NCI-H187 (cell line): ENCODE results near the gene FOSL1.
A peak's percentile ranks its signal among the peaks of the same experiment; 100 is the strongest.

Experiments
- DNase-seq, 2 experiments: peaks; one replicate each; lab custom pipeline; 2025; lab: John Stamatoyannopoulos, UW

The FOSL1 gene

DNA sequence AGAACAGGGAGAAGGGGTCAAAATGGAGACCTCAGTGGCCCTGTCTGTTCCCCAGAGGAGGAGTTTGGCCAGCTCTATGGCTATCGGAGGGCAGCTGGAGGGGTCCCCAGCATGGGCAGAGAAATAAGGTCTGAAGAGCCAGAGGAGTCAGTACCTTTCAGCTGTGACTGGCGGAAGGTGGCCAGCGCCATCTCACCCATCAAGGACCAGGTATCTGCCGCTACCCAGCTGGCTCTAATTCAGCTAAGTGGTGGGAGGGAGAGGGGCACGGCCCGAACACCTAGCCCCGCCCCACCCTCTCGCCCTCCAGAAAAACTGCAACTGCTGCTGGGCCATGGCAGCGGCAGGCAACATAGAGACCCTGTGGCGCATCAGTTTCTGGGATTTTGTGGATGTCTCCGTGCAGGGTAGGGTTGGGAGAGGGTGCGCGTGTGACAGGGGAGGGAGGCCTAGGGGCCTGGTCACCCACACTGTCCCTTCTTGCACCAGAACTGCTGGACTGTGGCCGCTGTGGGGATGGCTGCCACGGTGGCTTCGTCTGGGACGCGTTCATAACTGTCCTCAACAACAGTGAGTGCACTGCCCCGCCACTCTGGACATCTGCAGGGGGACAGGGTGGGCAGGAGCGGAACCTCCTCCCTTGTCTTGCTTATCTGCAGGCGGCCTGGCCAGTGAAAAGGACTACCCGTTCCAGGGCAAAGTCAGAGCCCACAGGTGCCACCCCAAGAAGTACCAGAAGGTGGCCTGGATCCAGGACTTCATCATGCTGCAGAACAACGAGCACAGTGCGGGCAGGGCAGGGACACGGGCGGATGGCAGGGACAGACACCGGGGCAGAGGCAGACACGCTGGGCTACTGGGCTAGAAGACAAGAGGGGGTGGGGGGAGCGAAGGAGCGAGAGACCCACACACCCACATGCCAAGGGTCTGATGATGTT, 17.8 kb downstream of the FOSL1 start:
- DNase-seq = no peak

DNA sequence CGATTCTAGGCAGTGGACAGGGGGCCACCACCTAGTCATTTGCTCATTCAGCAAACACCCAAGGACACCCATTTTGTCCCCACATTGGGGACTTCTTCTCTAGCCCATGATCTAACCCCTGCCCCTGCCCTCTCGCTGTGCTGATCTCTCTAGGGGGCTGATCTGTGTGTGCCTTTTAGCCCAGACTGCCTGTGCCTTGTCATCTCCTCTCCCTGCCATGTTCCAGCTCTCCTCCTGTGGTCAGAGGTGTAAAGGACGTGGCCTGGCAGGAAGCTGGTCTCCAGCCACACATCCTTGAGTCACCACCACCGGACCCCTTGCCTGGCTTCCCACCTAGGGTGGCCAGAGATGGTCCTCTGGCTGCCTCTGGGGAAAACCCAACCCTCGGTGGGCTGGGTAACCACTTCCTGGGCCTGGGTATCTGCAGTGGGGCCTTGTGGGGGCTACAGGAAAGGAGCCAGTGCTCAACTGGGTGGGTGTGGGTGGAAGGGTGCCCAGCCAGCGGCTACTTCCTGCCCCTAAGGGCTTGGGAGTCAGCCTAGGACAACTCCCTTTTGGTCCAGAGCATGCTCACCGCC, 19.3 kb downstream of the FOSL1 start:
- no peak for DNase-seq

DNA sequence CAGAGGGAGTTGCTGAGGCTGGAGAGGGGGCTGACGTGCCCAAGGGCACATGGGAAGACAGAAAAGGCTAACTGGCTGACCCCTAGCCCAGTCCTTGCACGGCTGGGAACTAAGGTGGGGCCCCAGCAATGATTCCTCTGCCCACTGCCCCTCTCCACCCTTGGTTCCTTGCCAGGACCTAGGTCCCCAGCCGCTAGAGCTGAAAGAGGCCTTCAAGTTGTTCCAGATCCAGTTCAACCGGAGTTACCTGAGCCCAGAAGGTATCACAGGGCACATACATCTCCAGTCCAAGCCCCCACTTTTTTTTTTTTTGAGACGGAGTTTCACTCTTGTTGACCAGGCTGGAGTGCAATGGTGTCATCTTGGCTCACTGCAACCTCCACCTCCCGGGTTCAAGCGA, 20.2 kb downstream of the FOSL1 start:
- no peak for DNase-seq

DNA sequence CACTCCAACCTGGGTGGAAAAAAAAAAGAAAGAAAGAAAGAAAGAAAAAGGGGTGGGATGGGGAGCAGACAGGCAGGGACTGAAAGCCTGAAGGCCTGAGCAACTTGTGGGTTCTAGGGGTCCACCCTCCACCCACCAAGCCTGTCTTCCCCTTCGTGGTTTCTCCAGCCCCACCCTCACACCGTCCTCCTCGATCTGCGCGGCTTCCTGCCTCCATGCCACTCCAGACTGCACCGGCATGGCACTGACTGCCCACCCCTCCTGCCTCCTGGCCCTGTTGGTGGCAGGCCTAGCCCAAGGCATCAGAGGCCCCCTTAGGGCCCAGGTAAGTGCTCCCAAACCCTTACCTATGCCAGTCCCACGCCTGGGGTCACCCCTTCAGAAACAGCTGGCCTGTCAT, 20.6 kb downstream of the FOSL1 start, which contains the start of gene CTSW:
Gene CTSW, plus strand, starts transcription at position 221 of the 400 bp plus-strand sequence. Its CDS starts 18 bp downstream, at position 239.
- DNase-seq = no peak

GRCh38 chr11:65873318-65874156, 26.7 kb downstream of the FOSL1 start:
- DNase-seq = peak; percentile 67 to 77

DNA sequence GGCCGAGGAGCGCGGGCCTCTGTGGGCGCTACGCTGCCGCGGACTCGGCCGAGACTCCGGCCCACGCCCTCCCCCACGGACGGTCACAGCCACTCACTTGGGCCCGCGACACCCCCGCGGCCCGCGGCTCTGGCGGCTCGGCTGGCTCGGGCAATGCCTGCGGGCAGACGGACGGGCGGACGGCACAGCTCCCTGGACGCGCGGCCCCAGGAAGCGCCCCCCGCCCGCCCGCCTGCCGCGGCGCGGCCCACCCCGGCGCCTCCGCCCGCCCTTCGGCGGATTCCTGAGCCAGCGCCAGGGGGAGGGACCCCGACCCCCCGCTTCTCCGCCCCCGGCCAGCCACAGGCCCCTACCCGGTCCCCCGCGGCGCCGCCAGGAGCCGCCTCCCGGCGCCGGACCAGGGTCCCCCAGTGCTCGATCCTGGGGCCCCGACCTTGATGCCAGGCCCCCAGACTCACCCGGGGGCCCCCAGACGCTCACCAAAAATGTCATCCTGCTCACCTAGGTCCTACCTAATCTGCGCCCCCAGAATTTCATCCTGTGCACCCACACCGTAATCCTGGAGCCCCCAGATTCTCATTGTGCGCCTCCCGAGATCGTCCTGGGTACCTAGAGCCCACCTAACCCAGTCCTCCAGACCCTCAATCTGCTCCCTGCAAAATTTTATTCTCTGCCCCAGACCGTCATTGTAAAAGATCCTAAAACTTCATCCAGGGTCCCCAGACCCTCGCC, 27.4 kb downstream of the FOSL1 start, which contains the start of gene EFEMP2:
Gene EFEMP2, minus strand, starts transcription at position 215 of the 732 bp plus-strand sequence. CDS start 446 bp downstream, outside the sequence.
- DNase-seq = no peak

GRCh38 chr11:65871811-65872548, 28.2 kb downstream of the FOSL1 start:
- DNase-seq = no peak

DNA sequence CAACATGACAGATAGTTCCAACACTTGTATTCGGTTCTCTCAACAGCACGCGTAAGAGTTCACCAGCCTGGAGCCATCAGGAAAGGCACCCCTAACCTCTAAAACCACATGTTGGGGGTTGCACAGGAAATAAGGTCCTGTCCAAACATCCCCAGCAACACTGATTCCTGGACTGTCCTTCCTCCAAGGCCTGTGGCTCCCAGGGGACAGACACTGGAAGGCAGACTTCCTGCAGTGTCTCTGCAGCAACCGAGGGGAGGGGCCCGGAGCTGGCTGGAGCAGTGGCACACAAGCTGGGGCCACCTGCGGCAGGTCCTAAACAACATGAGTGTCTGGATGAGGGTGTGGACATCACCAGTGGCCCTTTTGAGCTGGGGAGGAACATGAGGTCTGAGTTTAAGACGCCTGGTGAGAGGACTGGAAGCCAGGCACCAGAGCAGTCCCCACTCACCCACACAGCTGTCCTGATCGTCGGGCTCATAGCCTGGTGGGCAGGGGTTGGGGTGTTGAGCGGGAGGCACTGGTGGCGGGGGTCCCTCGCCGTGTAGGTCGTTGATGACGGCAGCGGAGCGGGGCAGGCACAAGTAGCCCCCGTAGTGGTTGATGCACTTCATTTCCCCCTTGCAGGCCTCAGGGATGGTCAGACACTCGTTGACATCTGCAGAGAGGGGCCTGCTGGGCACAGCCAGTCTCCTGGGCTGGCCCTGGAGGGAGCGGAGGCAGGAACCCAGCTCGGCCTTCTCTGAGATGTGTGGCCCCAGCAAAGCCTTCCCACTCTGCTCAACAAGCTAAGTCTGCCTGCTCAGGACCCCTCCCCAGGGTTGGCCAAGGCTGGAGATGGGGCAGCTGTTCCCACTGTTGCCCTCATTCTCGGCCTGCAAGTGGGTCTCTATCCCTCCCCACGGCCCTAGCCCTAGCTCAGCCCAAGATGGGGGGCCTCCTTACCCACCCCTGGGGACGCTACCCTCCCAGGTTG, 29.2 kb downstream of the FOSL1 start:
- DNase-seq = peak; percentile 8 to 37

- DNase-seq = no peak
Observed at GRCh38 chr11:65870307-65870658, 29.9 kb downstream of the FOSL1 start.

- no peak for DNase-seq
Observed at GRCh38 chr11:65869643-65870306, 30.4 kb downstream of the FOSL1 start.

GRCh38 chr11:65868907-65869306, 31.3 kb downstream of the FOSL1 start:
- no peak for DNase-seq

DNA sequence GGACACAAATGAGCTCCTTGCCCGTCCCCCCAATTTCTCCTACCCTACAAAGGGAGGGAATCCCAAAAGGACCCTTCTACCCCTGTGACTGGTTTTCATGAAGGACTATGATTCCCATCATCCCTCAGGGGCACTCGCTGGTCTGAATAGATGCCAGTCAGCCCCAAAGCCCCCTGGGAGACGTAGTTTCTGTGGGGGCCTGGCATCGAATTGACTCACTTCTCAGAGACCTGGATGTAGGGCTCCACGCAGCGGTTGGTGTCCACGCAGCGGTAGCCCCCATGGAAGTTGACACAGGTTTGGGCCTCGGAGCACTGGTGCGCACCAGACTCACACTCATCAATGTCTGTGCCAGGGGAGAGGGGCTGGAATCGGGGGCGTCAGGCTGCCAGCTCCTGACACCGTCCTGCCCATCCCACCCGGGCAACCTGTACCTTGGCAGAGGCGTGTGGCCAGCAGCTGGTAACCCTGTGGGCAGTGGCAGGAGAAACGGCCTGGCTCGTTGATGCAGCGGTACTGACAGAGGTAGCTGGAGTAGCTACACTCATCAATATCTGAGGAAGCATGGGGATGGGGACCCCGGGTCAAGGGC, 32.0 kb downstream of the FOSL1 start:
- DNase-seq = no peak

DNA sequence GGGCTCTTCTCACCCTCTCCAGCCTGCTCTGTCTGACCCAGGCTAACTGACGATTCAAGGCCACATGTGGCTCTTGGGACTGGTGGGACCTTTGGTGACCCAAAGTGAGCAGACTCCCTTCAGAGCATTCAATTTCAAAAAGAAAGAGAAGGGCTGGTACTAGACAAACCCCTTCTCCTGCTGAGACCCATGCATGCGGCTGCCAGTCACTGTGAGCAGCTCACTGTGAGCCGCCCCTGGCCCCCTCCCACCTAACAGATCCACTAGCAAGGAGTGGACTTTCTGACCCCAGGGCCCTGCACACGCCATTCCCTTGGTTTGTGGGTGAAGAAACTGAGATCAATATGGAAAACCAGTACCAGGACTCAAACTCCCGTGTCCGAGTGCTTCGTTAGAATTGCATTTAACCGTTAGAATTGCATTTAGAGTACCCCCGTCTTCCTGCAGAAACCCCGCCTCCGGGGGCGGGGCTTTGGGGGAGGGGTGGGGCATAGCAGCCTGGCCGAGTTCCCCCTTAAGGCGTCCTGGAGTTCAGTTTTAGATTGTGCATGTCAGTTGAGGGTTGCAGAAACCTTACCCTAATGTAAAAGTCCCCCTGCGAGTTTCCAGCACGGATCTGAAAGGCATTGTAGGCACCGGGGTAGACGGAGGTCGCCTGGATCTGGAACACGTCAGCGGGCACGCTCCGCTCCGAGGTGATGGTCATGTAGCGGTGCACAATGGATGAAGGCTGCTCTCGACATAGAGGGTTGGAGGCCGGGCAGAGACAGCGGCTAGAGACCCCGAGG, 32.7 kb downstream of the FOSL1 start:
- DNase-seq = no peak

DNA sequence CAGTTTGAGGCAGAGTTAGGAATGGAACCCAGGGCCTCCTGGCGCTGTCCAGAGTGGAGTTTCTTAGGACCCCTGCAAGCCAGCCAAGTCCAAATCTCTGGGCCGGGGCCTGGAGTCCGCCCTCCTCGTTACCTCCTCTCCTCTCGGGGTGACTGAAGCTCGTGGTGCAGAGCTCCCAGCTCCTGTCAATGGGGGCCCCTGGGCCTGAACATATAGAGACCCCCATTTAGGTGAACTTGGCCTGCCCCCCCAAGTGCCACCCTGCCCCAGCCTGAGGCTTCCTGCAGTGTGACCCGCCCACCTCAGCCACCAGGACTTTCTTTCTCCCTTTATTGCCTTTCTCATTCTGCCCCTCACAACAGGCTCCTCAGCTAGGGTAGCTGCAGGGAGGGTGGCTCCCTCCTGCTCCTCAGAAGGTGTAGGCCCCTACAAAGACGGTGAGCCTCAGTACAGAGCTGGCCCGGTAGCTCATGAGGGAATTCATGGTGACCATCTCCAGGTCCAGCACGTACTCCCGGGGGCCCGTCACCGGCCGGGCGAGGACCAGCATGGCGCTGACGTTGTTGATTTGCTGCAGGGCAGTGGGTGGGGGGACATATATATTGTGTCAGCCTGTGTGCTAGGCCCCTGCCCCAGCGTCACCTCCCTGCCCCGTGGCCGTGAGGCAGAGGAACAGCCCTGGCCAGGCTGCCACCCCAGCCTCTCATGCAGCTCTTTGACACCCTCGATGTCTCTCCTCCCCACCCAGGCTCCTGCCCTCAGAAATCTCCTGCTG, 33.5 kb downstream of the FOSL1 start:
- DNase-seq = no peak

GRCh38 chr11:65865550-65866172, 34.5 kb downstream of the FOSL1 start:
- no peak for DNase-seq

- DNase-seq = no peak
Observed at GRCh38 chr11:65864706-65865471, 35.3 kb downstream of the FOSL1 start.
